Activated CD8-positive, alpha-beta T cell treated with anti-CD3 and anti-CD28 coated beads for 36 hours (primary cell): Measurements from ENCODE around the gene TMEM273. TPM values are rescaled to one million over a fixed set of nuclear protein-coding genes. Genes with fewer than 3 reads are reported as not detected.

Experiments
- ATAC-seq: fragments of 200-7000 bp; cut with Tn5 transposase; one replicate; pipeline ENCODE4 v1.10.0; 2021; ENCODE audit warnings: mild to moderate bottlenecking, moderate library complexity
- CTCF ChIA-PET: fragments of 350-600 bp; sonication (Branson Sonifier 250); formaldehyde crosslinking; loops from one replicate; lab custom pipeline; 2021; ENCODE audit warnings: antibody characterized with exemption; lab: Charles Lee
- POLR2A ChIA-PET: fragments of 350-600 bp; sonication (Branson Sonifier 250); formaldehyde crosslinking; loops from one replicate; lab custom pipeline; 2021; ENCODE audit warnings: antibody characterized with exemption; lab: Charles Lee
- DNase-seq: peaks from one replicate; pipeline ENCODE4 v3.0.0-alpha.2; 2020
- H3K27ac Mint-ChIP-seq: one replicate; pipeline ENCODE4 v1.8.0; 2021; ENCODE audit warnings: mild to moderate bottlenecking, mixed read lengths
- H3K27me3 Mint-ChIP-seq: one replicate; pipeline ENCODE4 v1.8.0; 2021; ENCODE audit warnings: mixed read lengths
- H3K36me3 Mint-ChIP-seq: one replicate; pipeline ENCODE4 v1.8.0; 2021; ENCODE audit warnings: low read depth, mixed read lengths
- H3K4me1 Mint-ChIP-seq: one replicate; pipeline ENCODE4 v1.8.0; 2021; ENCODE audit warnings: low read depth, mixed read lengths
- H3K4me3 Mint-ChIP-seq: one replicate; pipeline ENCODE4 v1.8.0; 2021; ENCODE audit warnings: mild to moderate bottlenecking, moderate library complexity, mixed read lengths
- H3K9me3 Mint-ChIP-seq: one replicate; pipeline ENCODE4 v1.8.0; 2021; ENCODE audit warnings: mixed read lengths
- intact Hi-C: fragments of 100-400 bp; cut with micrococcal nuclease; formaldehyde crosslinking; loops from one replicate; pipeline ENCODE4 v1.10.0; 2022
- total RNA-seq, 2 experiments: library from RNA; stranded (reverse); gene quantifications; one replicate each; pipeline ENCODE4 v1.2.3, GENCODE V29; 2021
- TF ChIP-seq, protein P1 (sequence below): fragments of 200-600 bp; IDR thresholded peaks from one replicate; pipeline ENCODE4 v1.8.0; 2022; ENCODE audit warnings: antibody characterized with exemption, mild to moderate bottlenecking

The TMEM273 gene
- total RNA-seq, 2 experiments from 2014 or later: 16.6 to 19.0 TPM

- ATAC-seq (no peak), DNase-seq (no peak)
- H3K36me3 Mint-ChIP-seq: no peaks in the 10 kb centered on the region
- no peak overlapping the region for H3K27ac Mint-ChIP-seq
- peaks cover 2% of the 10 kb centered on the region for H3K9me3 Mint-ChIP-seq
- H3K27me3 Mint-ChIP-seq: peaks cover 3% of the 10 kb centered on the region
- intact Hi-C loops: no loop called here
- ChIA-PET POLR2A (no interaction called here), CTCF (no interaction called here)
- H3K4me3 Mint-ChIP-seq: no peak overlapping the region
- H3K4me1 Mint-ChIP-seq: no peaks in the 10 kb centered on the region
- TF ChIP-seq, protein P1, sequence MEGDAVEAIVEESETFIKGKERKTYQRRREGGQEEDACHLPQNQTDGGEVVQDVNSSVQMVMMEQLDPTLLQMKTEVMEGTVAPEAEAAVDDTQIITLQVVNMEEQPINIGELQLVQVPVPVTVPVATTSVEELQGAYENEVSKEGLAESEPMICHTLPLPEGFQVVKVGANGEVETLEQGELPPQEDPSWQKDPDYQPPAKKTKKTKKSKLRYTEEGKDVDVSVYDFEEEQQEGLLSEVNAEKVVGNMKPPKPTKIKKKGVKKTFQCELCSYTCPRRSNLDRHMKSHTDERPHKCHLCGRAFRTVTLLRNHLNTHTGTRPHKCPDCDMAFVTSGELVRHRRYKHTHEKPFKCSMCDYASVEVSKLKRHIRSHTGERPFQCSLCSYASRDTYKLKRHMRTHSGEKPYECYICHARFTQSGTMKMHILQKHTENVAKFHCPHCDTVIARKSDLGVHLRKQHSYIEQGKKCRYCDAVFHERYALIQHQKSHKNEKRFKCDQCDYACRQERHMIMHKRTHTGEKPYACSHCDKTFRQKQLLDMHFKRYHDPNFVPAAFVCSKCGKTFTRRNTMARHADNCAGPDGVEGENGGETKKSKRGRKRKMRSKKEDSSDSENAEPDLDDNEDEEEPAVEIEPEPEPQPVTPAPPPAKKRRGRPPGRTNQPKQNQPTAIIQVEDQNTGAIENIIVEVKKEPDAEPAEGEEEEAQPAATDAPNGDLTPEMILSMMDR: no peak
Measured at GRCh38 chr10:49228677-49229076, 40.5 kb upstream of the TMEM273 start.

DNA sequence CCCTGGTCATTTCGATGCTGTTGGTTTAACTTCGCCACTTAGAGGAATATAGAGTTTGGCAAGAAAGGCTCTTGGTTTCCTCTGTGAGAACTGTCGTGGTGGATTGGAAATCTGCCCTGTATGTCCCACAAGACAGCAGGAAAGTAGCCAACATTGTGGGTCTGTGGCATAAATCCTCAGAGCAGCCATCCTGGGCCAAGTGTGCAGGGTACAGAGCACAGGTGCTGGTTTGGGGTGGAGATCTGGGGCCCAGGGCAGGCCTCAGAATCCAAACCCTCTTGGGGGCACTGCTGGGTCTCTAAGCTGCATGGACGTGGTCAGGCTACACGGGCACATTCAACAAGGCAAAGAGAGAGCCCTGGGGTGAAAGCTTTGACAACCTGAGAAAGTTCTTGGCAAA lies 39.2 kb upstream of the TMEM273 start:
- ChIA-PET POLR2A (interaction anchor here (0.6 kb wide), 1 partner anchor 1099 kb away, joined by 3 read pairs; no protein-coding TSS in a partner anchor), CTCF (no interaction called here)
- DNase-seq (no peak), ATAC-seq (no peak)
- Mint-ChIP-seq H3K4me3 (no peak overlapping the region), H3K27ac (no peak overlapping the region), H3K9me3 (peaks cover 4% of the 10 kb centered on the region), H3K36me3 (no peaks in the 10 kb centered on the region), H3K27me3 (peaks cover 3% of the 10 kb centered on the region), H3K4me1 (no peaks in the 10 kb centered on the region)
- TF ChIP-seq, protein P1: no peak
- intact Hi-C loops: no loop called here

GRCh38 chr10:49226594-49226993 lies 38.4 kb upstream of the TMEM273 start:
- TF ChIP-seq, protein P1: no peak
- DNase-seq (no peak), ATAC-seq (no peak)
- Mint-ChIP-seq H3K4me3 (no peak overlapping the region), H3K27me3 (peaks cover 1% of the 10 kb centered on the region), H3K36me3 (no peaks in the 10 kb centered on the region), H3K27ac (no peak overlapping the region), H3K9me3 (peaks cover 6% of the 10 kb centered on the region), H3K4me1 (no peaks in the 10 kb centered on the region)
- POLR2A ChIA-PET: no interaction called here
- intact Hi-C loops: no loop called here
- CTCF ChIA-PET: no interaction called here

DNA sequence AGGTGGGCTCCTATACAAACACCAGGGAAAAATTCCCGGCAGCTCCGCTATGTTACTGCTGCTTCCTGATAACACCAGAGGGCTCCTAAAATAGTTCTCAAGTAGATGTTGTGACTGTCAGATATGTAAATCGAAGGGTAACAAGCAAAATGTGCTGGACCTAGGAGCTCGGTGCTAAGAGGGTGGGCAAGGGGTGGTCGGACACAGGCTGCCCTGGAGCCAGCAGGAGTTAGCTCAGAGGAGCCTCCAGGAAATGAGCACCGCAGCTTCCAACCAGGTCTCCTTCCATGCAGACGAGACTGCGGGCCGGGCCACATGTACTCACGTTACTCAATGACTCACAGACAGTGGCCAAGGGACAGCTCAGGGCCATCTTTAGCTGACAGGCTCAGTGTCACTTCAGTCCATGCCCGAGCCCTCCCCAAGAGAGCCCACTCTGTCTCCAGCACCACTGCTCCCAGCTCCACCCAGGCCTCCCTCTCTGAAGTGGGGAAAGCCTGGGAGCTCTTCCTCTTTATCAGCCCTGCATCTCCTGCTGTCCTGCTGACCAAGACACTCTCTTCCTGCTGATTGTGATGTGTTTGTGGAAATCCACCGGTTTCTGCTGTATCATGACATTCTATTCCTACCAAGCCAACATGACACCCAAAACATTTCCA lies 37.2 kb upstream of the TMEM273 start:
- Mint-ChIP-seq H3K27me3 (peaks cover 1% of the 10 kb centered on the region), H3K36me3 (no peaks in the 10 kb centered on the region), H3K9me3 (peaks cover 6% of the 10 kb centered on the region), H3K27ac (no peak overlapping the region), H3K4me1 (no peaks in the 10 kb centered on the region), H3K4me3 (no peak overlapping the region)
- ATAC-seq (no peak), DNase-seq (no peak)
- ChIA-PET CTCF (no interaction called here), POLR2A (no interaction called here)
- TF ChIP-seq, protein P1: no peak
- intact Hi-C loops: no loop called here

DNA sequence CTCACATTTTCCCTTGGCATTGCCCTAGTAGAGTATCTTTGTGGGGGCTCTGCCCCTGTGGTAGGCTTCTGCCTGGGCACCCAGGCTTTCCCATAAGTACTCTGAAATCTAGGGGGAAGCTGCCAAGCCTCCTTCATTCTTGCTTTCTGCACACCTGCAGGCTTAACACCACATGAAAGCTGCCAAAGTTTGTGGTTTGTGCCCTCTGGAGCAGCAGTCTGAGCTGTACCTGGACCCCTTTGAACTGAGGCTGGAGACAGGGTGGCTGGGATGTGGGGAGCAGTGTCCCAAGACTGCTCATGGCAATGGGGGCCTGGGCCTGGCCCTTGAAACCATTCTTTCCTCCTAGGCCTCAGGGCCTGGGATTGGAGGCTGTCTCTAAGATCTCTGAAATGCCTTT lies 35.0 kb upstream of the TMEM273 start:
- intact Hi-C loops: no loop called here
- no peak overlapping the region for H3K27ac Mint-ChIP-seq
- ChIA-PET POLR2A (no interaction called here), CTCF (no interaction called here)
- no peaks in the 10 kb centered on the region for H3K4me1 Mint-ChIP-seq
- TF ChIP-seq, protein P1: no peak
- DNase-seq (no peak), ATAC-seq (no peak)
- H3K4me3 Mint-ChIP-seq: no peak overlapping the region
- H3K27me3 Mint-ChIP-seq: peaks cover 11% of the 10 kb centered on the region
- no peaks in the 10 kb centered on the region for H3K36me3 Mint-ChIP-seq
- peaks cover 7% of the 10 kb centered on the region for H3K9me3 Mint-ChIP-seq
